ENCODE measurements around the gene ABHD15. TPM values are rescaled to one million over a fixed set of nuclear protein-coding genes. Genes with fewer than 3 reads are reported as not detected.

The ABHD15 gene, protein sequence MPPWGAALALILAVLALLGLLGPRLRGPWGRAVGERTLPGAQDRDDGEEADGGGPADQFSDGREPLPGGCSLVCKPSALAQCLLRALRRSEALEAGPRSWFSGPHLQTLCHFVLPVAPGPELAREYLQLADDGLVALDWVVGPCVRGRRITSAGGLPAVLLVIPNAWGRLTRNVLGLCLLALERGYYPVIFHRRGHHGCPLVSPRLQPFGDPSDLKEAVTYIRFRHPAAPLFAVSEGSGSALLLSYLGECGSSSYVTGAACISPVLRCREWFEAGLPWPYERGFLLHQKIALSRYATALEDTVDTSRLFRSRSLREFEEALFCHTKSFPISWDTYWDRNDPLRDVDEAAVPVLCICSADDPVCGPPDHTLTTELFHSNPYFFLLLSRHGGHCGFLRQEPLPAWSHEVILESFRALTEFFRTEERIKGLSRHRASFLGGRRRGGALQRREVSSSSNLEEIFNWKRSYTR
- total RNA-seq (2022; extraction: Qiagen RNA extraction): 23.2 to 27.4 TPM (median 26.0 TPM) in 5 replicates

DNA sequence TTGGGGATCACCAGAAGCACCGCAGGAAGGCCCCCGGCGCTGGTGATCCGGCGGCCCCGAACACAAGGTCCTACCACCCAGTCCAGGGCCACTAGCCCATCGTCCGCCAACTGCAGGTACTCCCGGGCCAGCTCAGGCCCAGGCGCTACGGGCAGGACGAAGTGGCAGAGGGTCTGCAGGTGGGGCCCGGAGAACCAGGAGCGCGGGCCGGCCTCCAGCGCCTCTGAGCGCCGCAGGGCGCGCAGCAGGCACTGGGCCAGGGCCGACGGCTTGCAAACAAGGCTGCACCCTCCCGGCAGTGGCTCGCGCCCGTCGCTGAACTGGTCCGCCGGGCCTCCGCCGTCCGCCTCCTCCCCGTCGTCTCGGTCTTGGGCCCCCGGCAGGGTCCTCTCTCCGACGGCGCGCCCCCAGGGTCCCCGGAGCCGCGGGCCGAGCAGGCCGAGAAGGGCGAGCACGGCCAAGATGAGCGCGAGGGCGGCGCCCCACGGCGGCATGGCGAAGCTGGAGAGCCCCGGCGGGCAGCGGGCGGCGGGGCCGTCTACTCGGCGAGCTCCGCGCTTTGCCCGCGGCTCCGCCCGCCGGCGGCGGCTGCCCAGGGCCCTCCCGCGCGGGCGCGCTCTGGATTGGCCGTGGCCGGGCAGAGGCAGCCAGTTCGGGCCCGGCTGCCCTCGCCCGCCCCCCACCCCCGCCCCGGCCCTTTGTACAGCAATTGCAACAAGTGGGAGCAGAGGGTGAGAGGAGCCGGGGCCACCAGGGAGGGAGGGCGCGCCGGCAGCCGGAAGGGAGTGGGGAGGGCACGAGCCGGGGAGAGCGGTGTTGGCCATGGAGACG, at the start of gene ABHD15:
ABHD15 (minus strand) TSS at position 565 of the 831 bp plus-strand sequence; CDS start at position 494, 71 bp downstream.

DNA sequence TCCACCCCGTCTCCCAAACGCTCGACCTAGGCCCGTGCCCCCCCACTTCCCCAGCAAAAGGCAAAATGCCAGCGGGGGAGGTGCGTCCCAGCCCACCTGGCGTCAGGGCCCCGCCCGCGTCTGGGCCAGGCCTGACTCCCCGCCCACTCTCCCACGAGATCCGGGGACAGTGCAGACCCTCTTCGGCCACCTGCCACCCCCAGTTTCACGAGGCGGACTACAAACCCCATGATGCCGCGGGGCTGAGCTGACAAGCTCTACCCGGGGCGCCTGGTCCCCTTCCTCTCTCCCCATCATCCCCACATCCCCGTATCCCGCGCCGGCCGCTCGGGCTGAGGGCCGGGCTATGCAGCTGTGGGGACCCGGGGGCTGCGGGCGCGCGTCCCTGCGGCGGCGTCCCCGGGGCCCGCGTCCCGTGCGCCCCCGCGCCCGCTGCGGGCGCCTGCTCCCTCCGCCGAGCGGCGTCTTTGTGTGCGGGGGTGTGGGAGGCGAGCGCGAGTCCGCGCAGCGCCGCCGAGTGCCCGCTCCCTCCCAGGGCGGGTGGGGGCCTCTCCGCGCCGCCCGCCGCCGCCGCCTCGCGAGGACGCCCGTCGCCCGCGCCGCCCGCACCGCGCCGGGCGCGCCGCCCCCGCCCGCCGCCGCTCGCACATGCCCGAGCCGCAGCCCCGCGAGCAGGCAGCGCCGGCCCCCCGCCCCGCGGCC, 26.2 kb upstream of the ABHD15 start, which contains the start of gene ANKRD13B:
ANKRD13B (plus strand) TSS at position 283 of the 702 bp plus-strand sequence. CDS start 490 bp downstream, outside the sequence.

DNA sequence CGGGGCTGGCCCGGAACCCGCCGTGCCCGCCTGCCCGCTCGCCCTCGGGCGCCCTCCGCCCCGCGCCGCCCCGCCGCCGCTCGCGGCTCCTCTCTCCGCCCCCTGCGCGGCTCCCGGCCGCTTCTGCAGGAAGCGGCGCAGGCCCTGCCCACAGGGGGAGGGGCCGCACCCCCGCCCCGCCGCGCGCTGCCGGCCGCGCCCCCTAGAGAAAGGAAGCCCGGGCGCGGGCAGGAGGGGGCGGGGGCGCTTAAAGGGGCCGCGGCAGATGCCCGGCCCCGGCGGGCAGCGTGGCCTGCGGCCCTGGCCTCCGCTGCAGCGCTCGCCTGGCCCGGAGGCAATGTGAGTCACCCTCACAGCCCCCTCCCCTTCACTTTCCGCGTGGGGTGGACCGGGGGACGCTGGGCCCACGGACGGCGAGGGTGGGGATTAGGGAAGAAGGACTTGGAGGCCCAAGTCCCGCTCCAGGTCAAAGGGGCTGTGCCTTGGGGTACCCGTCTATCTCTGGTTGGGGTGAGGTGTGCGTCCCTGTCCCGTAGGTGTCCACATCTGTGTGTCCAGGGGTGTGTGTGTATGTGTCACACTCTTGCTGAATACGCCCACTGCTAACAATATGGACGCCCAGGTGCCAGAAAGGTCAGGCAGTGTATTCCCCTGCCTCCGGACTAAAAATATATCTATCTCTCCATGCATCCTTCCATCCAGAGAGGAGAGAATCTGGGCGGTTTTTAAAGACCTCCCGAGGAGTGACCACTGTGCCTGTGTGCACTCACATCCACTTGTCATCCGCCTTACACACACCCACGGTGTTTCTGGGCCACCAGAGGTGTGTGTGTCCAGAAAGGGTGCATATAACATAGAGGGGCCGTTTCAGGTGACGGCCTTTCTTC, 22.9 kb upstream of the ABHD15 start, which contains the start of gene GIT1:
GIT1 (minus strand) TSS at position 125 of the 887 bp plus-strand sequence. CDS start 270 bp downstream, outside the sequence.

DNA sequence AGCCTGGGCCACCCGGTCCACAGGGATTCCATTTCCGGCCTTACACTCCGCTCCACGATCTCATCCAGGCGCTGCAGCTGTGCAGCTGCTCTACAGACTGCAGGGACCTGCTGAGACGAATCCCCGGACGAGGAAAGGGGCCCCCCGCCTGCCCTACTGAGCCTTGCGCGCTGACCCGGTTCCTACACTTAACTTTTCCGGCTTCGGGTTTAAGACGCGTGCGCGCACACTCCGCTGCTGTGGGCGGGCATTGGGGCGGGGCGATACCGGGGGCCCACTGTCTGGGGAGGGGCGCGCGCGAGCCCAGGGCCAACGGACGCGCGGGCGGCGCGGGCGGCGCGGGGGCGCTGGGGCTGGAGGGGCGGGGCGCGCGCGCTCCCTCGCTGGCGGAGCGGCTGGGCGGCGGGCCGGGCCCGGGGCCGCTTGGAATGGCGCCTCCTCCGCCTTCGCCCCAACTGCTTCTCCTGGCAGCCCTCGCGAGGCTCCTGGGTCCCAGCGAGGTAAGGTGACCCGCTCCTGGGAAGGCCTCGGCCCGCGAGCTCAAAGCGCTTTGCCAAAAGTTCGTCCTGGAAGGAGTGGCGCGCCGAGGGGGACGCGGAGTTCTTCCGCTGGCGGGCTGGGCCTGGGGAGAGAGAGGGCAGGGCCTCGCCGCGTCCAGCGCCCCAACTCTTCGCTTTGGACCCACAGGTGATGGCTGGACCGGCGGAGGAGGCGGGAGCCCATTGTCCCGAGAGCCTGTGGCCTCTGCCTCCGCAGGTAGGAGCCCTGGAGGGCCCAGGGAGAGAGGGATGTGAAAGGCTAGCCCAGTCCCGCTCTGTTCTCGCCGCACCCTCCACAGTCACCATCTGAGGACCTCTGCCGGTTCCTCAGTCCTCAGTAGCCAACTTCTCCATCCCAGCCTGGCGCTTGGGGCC, 1.8 kb upstream of the ABHD15 start, which contains the start of gene TP53I13:
TP53I13 (plus strand) TSS at position 371 of the 914 bp plus-strand sequence; CDS start at position 429, 58 bp downstream.

Other genes starting within 250 kb of the ABHD15 start
- 16.2 to 24.8 TPM (median 22.0 TPM) in 5 replicates for gene TAOK1, start 176.7 kb downstream of the ABHD15 start, total RNA-seq (2022; extraction: Qiagen RNA extraction)
- gene TP53I13, start 1.7 kb upstream of the ABHD15 start, total RNA-seq (2022; extraction: Qiagen RNA extraction): 68.4 to 114 TPM (median 103 TPM) in 5 replicates
- gene GIT1, start 22.6 kb upstream of the ABHD15 start, total RNA-seq (2022; extraction: Qiagen RNA extraction): 65.4 to 85.9 TPM (median 81.1 TPM) in 5 replicates
- 20.7 to 30.7 TPM (median 26.2 TPM) in 5 replicates for gene ANKRD13B, start 26.1 kb upstream of the ABHD15 start, total RNA-seq (2022; extraction: Qiagen RNA extraction)
- 4.5 to 6.9 TPM (median 6.1 TPM) in 5 replicates for gene CORO6, start 55.9 kb upstream of the ABHD15 start, total RNA-seq (2022; extraction: Qiagen RNA extraction)